Activated B cell treated with CpG ODN at 0.5 μM for 24 hours (primary cell): Measurements from ENCODE around the gene STEAP1. TPM values are rescaled to one million over a fixed set of nuclear protein-coding genes. Genes with fewer than 3 reads are reported as not detected.

Experiments
- ATAC-seq: fragments of 200-7000 bp; cut with Tn5 transposase; one replicate; pipeline ENCODE4 v1.10.0; 2021; ENCODE audit warnings: low read depth, mild to moderate bottlenecking, moderate library complexity
- CTCF ChIA-PET: fragments of 350-600 bp; sonication (Branson Sonifier 250); formaldehyde crosslinking; loops from one replicate; lab custom pipeline; 2021; ENCODE audit warnings: antibody characterized with exemption; lab: Charles Lee
- POLR2A ChIA-PET: fragments of 350-600 bp; sonication (Branson Sonifier 250); formaldehyde crosslinking; loops from one replicate; lab custom pipeline; 2021; ENCODE audit warnings: antibody characterized with exemption; lab: Charles Lee
- DNase-seq: peaks from one replicate; pipeline ENCODE4 v3.0.0; 2022
- H3K27ac Mint-ChIP-seq: one replicate; pipeline ENCODE4 v1.8.0; 2020; ENCODE audit warnings: mixed read lengths
- H3K27me3 Mint-ChIP-seq: one replicate; pipeline ENCODE4 v1.8.0; 2021; ENCODE audit warnings: mixed read lengths
- H3K36me3 Mint-ChIP-seq: one replicate; pipeline ENCODE4 v1.8.0; 2021; ENCODE audit warnings: low read depth, mixed read lengths
- H3K4me1 Mint-ChIP-seq: one replicate; pipeline ENCODE4 v1.8.0; 2021; ENCODE audit warnings: mixed read lengths
- H3K4me3 Mint-ChIP-seq: one replicate; pipeline ENCODE4 v1.8.0; 2020; ENCODE audit warnings: mild to moderate bottlenecking, mixed read lengths
- H3K9me3 Mint-ChIP-seq: one replicate; pipeline ENCODE4 v1.8.0; 2020; ENCODE audit warnings: mixed read lengths
- CTCF ChIP-seq: fragments of 200-600 bp; IDR thresholded peaks from one replicate; pipeline ENCODE4 v1.8.0; 2022; ENCODE audit warnings: antibody characterized with exemption, mild to moderate bottlenecking
- intact Hi-C: fragments of 100-400 bp; cut with micrococcal nuclease; formaldehyde crosslinking; loops from one replicate; pipeline ENCODE4 v1.15.1; 2024
- total RNA-seq: library from RNA; stranded (reverse); gene quantifications from 2 replicates; pipeline ENCODE4 v1.2.3, GENCODE V29; 2022

STEAP1 gene
- total RNA-seq, 1 donor from 2014 or later, result 0.80 TPM

GRCh38 chr7:90211391-90212148, 57.3 kb downstream of the STEAP1 start, which contains the start of gene STEAP2:
STEAP2 (plus strand) TSS chr7:90211740; CDS start chr7:90225083, 13,343 bp downstream.
- H3K4me3 Mint-ChIP-seq, result peak within 1 kb of the TSS; percentile 50

GRCh38 chr7:90212149-90212495, 57.9 kb downstream of the STEAP1 start:
- TF ChIP-seq CTCF, result no peak
- H3K9me3 Mint-ChIP-seq, result no peaks in the 10 kb centered on the region
- no peak overlapping the region for H3K27ac Mint-ChIP-seq
- ATAC-seq (no peak), DNase-seq (no peak)
- H3K36me3 Mint-ChIP-seq, result no peaks in the 10 kb centered on the region
- ChIA-PET CTCF (interaction anchor here (1.1 to 1.5 kb wide), 3 partner anchors 20 to 216 kb away, joined by 3 read pairs; partner anchors contain the start of gene STEAP1), POLR2A (no interaction called here)
- H3K4me3 Mint-ChIP-seq, result no peak overlapping the region
- H3K27me3 Mint-ChIP-seq, result peaks cover 15% of the 10 kb centered on the region
- H3K4me1 Mint-ChIP-seq, result peaks cover 6% of the 10 kb centered on the region
- intact Hi-C loops, result no loop called here

More at GRCh38 chr7:90211391-90212148, 57.3 kb downstream of the STEAP1 start, which contains the start of gene STEAP2:
- POLR2A ChIA-PET, result no interaction called here
- peak; percentile 73 for ATAC-seq
- DNase-seq, result peak; percentile 15
- intact Hi-C loops, result loop anchor here (1.0 kb wide), 1 partner anchor 57 kb away; the partner anchor contains the start of gene STEAP1
- Mint-ChIP-seq H3K4me1 (peaks cover 7% of the 10 kb centered on the region), H3K9me3 (no peaks in the 10 kb centered on the region), H3K27me3 (peaks cover 15% of the 10 kb centered on the region), H3K27ac (no peak within 1 kb of the TSS), H3K36me3 (no peaks in the 10 kb centered on the region)
- CTCF ChIA-PET, result interaction anchor here (1.1 to 1.5 kb wide), 3 partner anchors 21 to 216 kb away, joined by 3 read pairs; partner anchors contain the start of gene STEAP1
- TF ChIP-seq CTCF, result no peak

GRCh38 chr7:90213521-90213920, 59.3 kb downstream of the STEAP1 start:
- intact Hi-C loops, result no loop called here
- Mint-ChIP-seq H3K36me3 (no peaks in the 10 kb centered on the region), H3K27me3 (peaks cover 15% of the 10 kb centered on the region), H3K4me3 (no peak overlapping the region), H3K27ac (no peak overlapping the region), H3K9me3 (peaks cover 6% of the 10 kb centered on the region), H3K4me1 (peaks cover 5% of the 10 kb centered on the region)
- no peak for TF ChIP-seq CTCF
- CTCF ChIA-PET, result no interaction called here
- ATAC-seq (no peak), DNase-seq (no peak)
- POLR2A ChIA-PET, result no interaction called here

Other genes with a start within 250 kb of the STEAP1 start
- not detected in 2 replicates for gene STEAP2, start 57.3 kb downstream of the STEAP1 start, total RNA-seq
- gene CFAP69, start 90.7 kb downstream of the STEAP1 start, total RNA-seq, result 0.62 TPM in 1 of 2 replicates, not detected in the other
- not detected in 2 replicates for gene FAM237B, start 166.8 kb downstream of the STEAP1 start, total RNA-seq
- gene GTPBP10, start 192.2 kb downstream of the STEAP1 start, total RNA-seq, result 28.8 and 29.5 TPM in 2 replicates
- 6.2 and 9.0 TPM in 2 replicates for gene CLDN12, start 249.0 kb downstream of the STEAP1 start, total RNA-seq